Stimulated activated CD8-positive, alpha-beta memory T cell treated with anti-CD3 and anti-CD28 coated beads, Interleukin-7, amount 100 ng/mL, for 1 hour (primary cell): ENCODE results near the gene TTC21A.

ENCODE experiments used
- DNase-seq, 2 donors: peaks; one replicate each; pipeline ENCODE4 v3.0.0-alpha.2; 2020; ENCODE audit warnings: low read depth in 2 of 2

Gene TTC21A

GRCh38 chr3:39180546-39181346 is 73.3 kb downstream of the TTC21A start:
- peak; percentile 75 to 79 for DNase-seq

DNA sequence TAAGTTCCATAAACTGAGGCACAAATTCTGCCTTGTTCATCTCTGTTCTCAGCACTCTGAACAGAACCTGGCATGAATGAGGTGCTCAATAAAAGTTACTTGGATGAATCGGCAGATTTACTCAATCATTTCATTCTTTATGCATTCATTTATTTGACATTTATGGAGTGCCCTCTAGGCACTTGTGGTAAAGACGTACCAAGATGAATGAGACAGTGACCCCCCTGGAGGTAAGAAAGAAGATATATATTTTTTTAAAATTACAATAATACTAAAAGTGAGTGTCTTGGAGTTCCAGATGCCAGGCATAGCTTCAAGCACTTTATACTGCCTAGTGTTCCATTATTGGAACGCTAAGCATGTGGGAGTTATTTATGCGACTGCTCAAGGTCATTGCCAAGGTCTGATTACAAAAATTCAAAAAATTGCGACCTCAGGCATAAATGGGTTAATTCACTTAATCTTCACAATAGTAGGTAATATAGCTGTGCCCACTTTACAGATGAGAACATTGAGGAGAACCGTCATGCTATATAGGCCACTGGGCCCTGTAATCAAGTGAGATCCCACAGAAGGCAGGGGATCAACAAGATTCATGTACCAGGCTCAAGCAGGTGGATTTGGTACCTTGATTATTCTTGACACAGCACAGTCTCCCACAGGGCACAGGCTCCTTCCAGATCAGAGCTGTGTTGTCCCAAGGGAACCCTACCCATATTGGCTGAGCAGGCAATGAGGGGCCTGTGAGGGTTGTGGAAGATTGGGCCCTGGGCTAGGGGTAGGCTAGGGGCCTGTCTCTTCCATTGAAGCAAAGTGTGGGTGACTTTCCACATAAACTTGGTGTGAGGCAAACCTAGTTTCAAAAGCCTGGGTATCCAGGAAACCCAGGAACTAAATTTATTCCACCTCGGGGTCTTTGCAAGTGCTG is 74.2 kb downstream of the TTC21A start:
- DNase-seq: no peak

- DNase-seq: no peak
Observed at GRCh38 chr3:39183211-39184080, 76.0 kb downstream of the TTC21A start.

- no peak for DNase-seq
Observed at GRCh38 chr3:39184081-39184967, 76.8 kb downstream of the TTC21A start.

GRCh38 chr3:39184968-39185285 is 77.4 kb downstream of the TTC21A start:
- no peak for DNase-seq

DNA sequence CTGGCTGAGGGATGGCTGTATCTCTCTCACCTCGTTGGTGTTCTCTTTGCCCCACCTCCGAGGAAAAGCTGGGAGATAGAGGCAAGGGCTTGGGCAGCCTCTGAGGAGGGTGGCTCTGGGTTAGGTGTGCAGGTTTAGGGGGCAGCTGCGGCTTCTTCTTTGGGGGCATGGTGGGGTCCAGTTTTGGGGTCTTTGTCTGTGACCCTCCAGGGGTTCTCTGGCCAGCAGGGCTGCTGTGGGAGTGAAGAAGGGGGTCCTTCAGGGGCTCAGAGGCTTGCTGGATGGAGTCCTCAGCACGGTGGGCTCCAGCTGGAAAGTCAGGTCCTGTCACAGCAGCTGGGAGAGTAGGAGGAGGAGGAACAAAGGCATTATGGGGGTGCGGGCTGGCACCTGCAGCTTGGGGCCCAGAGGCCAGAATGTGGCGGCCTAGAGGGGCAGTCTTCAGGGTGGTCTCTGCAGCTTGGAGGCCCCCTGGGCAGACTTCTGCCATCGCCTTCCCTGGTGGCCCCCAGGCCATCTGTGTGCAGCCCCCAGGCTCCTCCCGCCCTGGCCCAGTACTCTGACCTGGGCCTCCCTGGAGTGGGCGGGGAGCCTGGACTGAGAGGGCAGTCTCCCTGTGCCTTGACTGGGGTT is 78.0 kb downstream of the TTC21A start:
- DNase-seq: no peak

DNA sequence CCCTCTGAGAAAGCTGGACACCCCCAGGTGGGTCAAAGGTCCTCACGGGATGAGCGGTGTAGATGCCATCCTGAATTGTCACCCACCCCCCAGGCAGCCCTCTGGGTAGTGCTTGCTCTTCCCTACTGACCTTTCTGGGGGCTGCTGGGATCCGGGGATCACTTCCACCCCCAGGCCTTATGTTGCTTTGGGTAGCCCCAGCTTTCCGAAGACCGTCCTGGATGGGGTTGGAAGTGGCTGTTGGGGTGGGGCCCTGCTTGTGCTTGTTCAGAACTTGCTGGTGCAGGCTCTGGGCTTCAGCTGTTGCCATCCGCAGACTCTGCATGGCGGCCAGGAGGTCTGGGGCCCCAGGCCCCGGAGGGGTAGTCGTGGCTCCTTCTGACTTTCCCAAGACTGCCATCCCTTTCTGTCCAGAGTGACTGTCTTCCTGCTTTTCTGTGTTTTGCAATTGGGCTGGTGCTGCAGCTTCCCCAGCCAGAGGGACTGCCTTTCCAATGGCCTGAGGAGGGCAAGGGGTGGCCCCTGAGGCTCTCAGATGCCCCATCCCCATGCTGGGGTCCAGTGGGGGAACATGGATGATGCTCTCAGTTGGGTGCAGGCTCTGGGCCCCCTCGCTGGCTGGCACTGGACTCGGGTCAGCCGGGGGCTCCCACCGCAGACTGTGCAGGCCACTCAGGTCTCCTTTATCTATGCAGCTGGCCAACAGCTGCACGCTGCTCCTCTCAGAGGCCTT is 78.6 kb downstream of the TTC21A start:
- DNase-seq: no peak

GRCh38 chr3:39186692-39187151 is 79.2 kb downstream of the TTC21A start:
- no peak for DNase-seq

GRCh38 chr3:39187372-39188155 is 80.1 kb downstream of the TTC21A start:
- no peak for DNase-seq
